Measurements from ENCODE around the gene CETN3.

DNA sequence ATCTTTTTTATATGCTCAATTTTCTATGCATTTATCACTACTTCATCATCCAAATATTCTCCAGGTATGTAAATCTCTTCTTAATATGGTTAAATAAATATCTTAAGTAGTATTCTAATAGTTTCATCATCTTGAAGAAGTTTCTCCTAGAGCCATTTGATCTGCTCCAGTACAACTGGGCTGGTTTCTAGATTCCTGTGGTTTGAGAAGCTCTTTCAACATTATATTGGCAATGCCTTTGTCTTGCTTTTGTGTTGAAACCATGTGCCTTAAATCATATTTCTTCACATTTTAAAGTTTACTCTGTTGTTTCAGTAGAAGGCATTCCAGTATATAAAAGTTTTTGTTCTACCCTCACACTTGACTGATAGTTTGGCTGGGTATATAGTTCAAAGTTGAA is 37.4 kb upstream of the CETN3 start:
- no peak for TF ChIP-seq CTCF (conservative IDR thresholded peaks at IDR 0.05; ENCODE audit: low read depth in 2 of 2)
- no peak for TF ChIP-seq POLR2AphosphoS5 (IDR thresholded peaks at IDR 0.05; ENCODE audit: low read depth)
- TF ChIP-seq, protein P1, sequence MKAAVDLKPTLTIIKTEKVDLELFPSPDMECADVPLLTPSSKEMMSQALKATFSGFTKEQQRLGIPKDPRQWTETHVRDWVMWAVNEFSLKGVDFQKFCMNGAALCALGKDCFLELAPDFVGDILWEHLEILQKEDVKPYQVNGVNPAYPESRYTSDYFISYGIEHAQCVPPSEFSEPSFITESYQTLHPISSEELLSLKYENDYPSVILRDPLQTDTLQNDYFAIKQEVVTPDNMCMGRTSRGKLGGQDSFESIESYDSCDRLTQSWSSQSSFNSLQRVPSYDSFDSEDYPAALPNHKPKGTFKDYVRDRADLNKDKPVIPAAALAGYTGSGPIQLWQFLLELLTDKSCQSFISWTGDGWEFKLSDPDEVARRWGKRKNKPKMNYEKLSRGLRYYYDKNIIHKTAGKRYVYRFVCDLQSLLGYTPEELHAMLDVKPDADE (IDR thresholded peaks at IDR 0.05) = no peak
- no peak for TF ChIP-seq EZH2 (IDR thresholded peaks at IDR 0.05; ENCODE audit: low read depth, unreplicated experiment)

Measured in GM23338 (cell line).